Activated T-helper 2 cell treated with anti-CD3 and anti-CD28 coated beads, Interferon-gamma antibody, Interleukin-2, Interleukin-4, amounts not matched to agents 10 μg/mL and 5 μg/mL and 100 μg/mL, durations not matched to agents 14 hours and 24 hours and 36 hours (primary cell): ENCODE data around the gene CDH16. TPM values are rescaled to one million over a fixed set of nuclear protein-coding genes. Genes with fewer than 3 reads are reported as not detected.
A peak's percentile ranks its signal among the peaks of the same experiment; 100 is the strongest.

Experiments used
- DNase-seq: peaks from one replicate; pipeline ENCODE4 v3.0.0; 2021; ENCODE audit warnings: low spot score
- H3K27ac Mint-ChIP-seq: one replicate; pipeline ENCODE4 v1.8.0; 2021; ENCODE audit warnings: mixed read lengths
- H3K27me3 Mint-ChIP-seq: one replicate; pipeline ENCODE4 v1.8.0; 2021; ENCODE audit warnings: low read depth, mixed read lengths
- H3K36me3 Mint-ChIP-seq: one replicate; pipeline ENCODE4 v1.8.0; 2021; ENCODE audit warnings: low read depth, mixed read lengths
- H3K4me1 Mint-ChIP-seq: one replicate; pipeline ENCODE4 v1.8.0; 2021; ENCODE audit warnings: low read depth, mixed read lengths
- H3K4me3 Mint-ChIP-seq: one replicate; pipeline ENCODE4 v1.8.0; 2021; ENCODE audit warnings: low read depth, mild to moderate bottlenecking, moderate library complexity, mixed read lengths
- H3K9me3 Mint-ChIP-seq: one replicate; pipeline ENCODE4 v1.8.0; 2021; ENCODE audit warnings: mixed read lengths
- intact Hi-C: fragments of 100-400 bp; cut with micrococcal nuclease; formaldehyde crosslinking; loops from one replicate; pipeline ENCODE4 v1.15.1; 2023
- total RNA-seq: library from RNA; stranded (reverse); gene quantifications from 2 replicates; pipeline ENCODE4 v1.2.3, GENCODE V29; 2022

Gene CDH16
- total RNA-seq, 1 donor from 2014 or later = not detected

DNA sequence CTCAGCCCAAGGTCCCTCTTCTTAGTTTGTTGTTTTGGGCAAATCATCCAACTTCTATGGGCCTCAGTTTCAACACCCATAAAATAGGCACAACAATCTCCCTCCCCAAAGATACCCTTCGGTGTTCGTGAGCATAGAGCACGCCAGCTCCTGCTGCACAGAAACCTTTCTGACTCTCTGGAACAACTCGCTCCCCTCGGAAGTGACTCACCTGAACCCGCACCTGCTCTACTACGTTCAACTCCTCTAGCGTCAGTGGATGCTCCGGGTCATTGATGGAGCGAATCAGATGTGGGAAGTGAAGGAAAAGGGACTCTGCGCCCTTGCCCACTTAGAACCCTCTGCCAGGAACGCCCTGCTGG, 15.1 kb upstream of the CDH16 start:
- Mint-ChIP-seq H3K27ac (peak overlapping the region; percentile 94), H3K27me3 (no peaks in the 10 kb centered on the region), H3K4me3 (peak overlapping the region; percentile 94), H3K36me3 (peaks cover 47% of the 10 kb centered on the region), H3K4me1 (peaks cover 48% of the 10 kb centered on the region), H3K9me3 (no peaks in the 10 kb centered on the region)
- DNase-seq = no peak
- intact Hi-C loops = no loop called here

DNA sequence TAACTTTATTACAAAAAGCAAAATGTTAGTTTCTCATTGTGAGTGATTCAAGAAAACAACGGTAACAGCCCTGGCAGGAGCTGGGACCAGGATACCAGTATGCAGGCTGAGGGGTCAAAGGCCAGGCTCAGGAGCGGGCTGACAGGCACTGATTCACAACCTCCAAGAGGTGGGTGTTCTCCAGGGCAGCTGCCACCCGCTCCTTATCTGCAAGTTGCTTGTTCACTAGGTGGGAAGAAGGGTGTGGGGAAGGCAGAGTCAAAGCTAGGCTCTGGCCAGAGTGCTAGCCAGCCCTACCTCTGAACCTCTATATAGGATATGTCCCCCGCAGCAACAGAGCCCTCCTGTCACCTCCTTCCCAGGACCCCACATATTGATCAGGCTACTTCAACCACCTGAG, 13.4 kb upstream of the CDH16 start:
- Mint-ChIP-seq H3K36me3 (peaks cover 36% of the 10 kb centered on the region), H3K4me3 (peak overlapping the region; percentile 94), H3K27ac (peak overlapping the region; percentile 29), H3K27me3 (no peaks in the 10 kb centered on the region), H3K9me3 (no peaks in the 10 kb centered on the region), H3K4me1 (peaks cover 51% of the 10 kb centered on the region)
- no peak for DNase-seq
- intact Hi-C loops = no loop called here

DNA sequence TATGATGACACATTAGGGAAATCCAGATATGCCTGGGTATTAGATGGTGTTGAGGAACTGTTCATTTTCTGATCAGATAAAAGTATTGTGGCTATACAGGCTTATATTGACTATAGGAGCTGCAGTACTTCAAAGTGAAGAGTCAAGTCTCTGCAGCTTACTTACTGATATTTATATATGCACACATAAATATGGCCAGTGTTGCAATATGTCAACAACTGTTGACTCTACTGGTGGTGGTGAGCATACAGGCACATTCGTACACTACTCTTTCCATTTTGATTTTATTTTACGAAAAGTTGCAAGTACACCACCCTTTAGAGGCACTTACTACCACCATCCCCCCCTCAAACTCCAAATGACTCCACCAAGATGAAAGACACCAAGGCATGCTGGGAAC, 13.0 kb upstream of the CDH16 start:
- no peaks in the 10 kb centered on the region for H3K9me3 Mint-ChIP-seq
- peaks cover 34% of the 10 kb centered on the region for H3K36me3 Mint-ChIP-seq
- no peak for DNase-seq
- intact Hi-C loops = no loop called here
- peak overlapping the region; percentile 67 for H3K4me3 Mint-ChIP-seq
- no peaks in the 10 kb centered on the region for H3K27me3 Mint-ChIP-seq
- peak overlapping the region; percentile 29 for H3K27ac Mint-ChIP-seq
- peaks cover 48% of the 10 kb centered on the region for H3K4me1 Mint-ChIP-seq

DNA sequence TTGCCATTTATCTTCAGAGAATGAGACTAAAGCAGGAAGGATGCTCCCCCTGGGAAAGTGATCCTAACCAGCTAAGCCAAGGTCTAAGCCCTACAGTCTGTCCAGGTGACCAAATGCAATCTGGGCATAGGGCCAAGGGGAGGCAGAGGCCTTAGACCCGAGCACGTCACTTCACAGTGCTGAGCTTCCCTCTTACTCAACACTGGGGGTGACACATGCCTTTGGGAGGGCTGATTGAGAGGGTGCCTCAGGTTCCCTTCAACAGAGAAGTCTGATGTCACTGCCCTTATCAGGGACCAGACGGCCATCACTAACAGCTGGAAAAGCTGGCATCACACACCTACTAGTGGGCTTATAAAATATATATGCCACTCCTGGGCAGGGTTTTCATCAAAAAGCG, 11.5 kb upstream of the CDH16 start:
- intact Hi-C loops = no loop called here
- Mint-ChIP-seq H3K27me3 (peaks cover 14% of the 10 kb centered on the region), H3K4me3 (no peak overlapping the region), H3K27ac (no peak overlapping the region), H3K36me3 (peaks cover 28% of the 10 kb centered on the region), H3K4me1 (peaks cover 40% of the 10 kb centered on the region), H3K9me3 (no peaks in the 10 kb centered on the region)
- DNase-seq = no peak

DNA sequence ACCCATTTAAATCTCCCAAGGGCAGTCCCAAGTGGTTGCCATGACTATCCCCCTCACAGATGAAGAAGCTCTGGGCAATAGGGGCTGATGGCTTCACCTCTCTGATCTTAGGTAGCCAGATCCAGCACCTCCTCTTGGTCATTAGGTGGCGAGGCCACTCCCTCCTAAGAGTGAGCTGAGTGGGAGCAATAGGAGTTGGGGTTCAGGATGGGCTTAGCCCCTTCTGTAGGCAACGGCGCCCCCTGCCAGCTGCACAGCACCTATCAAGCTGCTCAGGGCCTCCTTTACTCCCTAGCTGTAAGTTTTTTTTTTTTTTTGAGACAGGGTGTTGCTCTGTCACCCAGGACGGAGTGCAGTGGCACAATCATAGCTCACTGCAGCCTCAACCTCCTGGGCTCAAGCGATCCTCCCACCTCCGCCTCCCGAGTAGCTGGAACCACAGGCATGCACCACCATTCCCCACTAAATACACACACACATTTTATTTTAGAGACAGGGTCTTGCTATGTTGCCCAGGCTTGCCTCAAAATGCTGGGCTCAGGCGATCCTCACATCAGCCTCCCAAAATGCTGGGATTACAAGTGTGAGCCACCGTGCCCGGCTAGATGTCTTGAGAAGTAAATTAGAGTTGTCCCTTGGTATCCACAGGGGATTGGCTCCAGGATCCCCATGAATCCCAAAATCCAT, 10.2 kb upstream of the CDH16 start:
- no peak overlapping the region for H3K4me3 Mint-ChIP-seq
- peaks cover 24% of the 10 kb centered on the region for H3K36me3 Mint-ChIP-seq
- H3K4me1 Mint-ChIP-seq = peaks cover 40% of the 10 kb centered on the region
- H3K9me3 Mint-ChIP-seq = no peaks in the 10 kb centered on the region
- DNase-seq = no peak
- H3K27ac Mint-ChIP-seq = no peak overlapping the region
- intact Hi-C loops = loop anchor here (1.0 to 5.0 kb wide), 3 partner anchors 34 to 97 kb away; partner anchors contain the start of genes NAE1 and PDP2
- peaks cover 17% of the 10 kb centered on the region for H3K27me3 Mint-ChIP-seq

DNA sequence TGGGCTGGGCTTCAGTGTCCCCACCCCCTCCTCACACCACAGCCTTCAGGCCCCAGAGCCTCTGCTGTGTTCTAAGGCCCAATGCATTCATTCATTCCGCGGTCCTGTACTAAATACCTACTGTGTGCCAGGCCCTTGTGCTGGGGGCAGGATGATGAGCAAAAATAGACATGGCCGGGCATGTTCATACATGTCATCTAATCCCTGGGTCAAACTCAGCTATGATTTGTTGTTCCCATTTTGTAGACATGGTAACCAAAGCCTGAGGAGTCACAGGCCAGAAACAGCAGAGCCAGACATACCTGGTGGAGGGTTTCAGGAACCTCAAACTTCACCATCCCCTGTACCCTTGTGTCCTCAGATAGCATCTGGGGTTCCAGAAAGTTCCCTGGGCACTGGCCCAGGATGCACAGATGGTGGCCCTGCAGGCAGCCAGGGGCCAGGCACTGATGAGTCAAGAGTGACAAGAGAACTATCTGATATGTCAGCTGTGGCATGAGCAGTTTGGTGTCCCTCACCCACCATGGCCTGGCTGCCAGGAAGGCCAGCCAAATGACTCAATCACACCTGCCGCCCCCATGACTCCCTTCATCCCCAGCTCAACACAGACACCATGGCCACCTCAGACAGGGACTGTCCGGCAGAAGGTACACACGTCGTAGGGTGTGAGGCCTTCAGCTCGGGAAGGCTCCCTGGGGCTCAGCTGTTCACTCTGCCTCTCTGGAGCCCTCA, 9.4 kb upstream of the CDH16 start:
- Mint-ChIP-seq H3K4me1 (peaks cover 35% of the 10 kb centered on the region), H3K36me3 (peaks cover 17% of the 10 kb centered on the region), H3K27me3 (peaks cover 25% of the 10 kb centered on the region), H3K9me3 (no peaks in the 10 kb centered on the region), H3K4me3 (no peak overlapping the region), H3K27ac (no peak overlapping the region)
- DNase-seq = no peak
- intact Hi-C loops = loop anchor here (1.0 to 5.0 kb wide), 3 partner anchors 33 to 96 kb away; partner anchors contain the start of genes NAE1 and PDP2

DNA sequence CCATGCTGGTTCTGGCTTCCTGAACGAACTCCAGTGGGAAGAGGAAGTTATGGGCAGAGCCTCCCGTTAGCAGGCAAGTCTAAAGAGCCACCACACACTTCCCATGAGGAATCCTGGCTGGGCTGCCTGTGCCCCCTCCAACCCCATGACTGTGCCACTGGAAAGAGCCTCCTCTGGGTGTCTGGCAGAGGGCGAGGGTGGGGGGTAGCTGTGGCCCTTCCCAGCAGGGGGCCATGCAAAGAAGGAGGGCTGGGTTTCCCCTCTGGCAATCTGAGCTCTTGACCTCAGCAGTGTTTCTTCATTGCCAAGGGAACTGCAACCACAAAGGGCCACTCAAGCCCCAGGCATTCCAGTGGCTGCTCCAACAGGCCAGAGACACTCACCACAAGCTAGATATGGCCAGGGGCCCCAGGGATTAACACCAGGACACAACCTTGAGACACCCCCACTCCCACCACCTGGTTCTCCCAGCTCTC, 8.3 kb upstream of the CDH16 start:
- H3K36me3 Mint-ChIP-seq = peaks cover 7% of the 10 kb centered on the region
- peaks cover 27% of the 10 kb centered on the region for H3K27me3 Mint-ChIP-seq
- no peak overlapping the region for H3K4me3 Mint-ChIP-seq
- peaks cover 25% of the 10 kb centered on the region for H3K4me1 Mint-ChIP-seq
- no peaks in the 10 kb centered on the region for H3K9me3 Mint-ChIP-seq
- intact Hi-C loops = loop anchor here (5.0 kb wide), 2 partner anchors 45 to 95 kb away; partner anchors contain the start of genes NAE1 and PDP2
- H3K27ac Mint-ChIP-seq = no peak overlapping the region
- no peak for DNase-seq

DNA sequence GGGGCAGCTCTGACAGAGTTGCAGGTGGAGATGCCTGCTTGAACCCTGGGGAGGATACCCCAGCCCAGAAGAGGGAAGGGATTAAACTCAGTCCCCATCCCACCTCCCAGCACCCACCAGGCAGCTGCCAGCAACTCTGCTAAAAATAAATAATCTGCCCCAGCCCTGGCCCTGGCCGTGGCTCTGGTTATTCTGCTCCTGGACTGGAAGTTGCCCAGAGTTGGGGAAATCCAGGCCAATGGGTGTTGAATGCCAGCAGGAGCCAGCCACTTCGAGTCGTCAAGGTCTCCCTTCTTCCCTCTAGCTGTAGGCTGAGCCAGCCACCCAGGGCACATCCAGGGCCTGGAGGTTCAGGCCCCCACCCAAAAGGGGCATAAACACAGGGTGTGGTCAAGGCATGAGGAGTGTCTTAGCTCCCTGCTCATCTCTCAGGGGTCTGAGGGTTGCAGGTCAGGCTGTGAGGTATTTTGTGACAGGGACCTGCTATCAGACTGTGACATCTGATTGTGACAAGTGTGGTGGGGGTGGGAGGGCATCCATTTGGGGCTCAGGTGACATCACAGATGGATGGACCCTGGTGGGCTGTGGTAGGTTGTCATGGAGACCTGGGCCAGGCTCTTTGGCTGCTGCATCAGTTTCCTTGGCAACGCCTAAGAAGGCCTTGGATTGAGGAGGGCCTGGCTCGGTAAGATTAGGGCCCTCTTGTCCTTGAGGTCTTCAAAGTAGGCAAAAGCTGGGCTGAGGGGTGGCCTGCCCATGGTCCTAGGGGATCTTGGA, 7.7 kb upstream of the CDH16 start:
- peak overlapping the region; percentile 13 for H3K4me3 Mint-ChIP-seq
- H3K27ac Mint-ChIP-seq = no peak overlapping the region
- peaks cover under 1% of the 10 kb centered on the region for H3K36me3 Mint-ChIP-seq
- peaks cover 20% of the 10 kb centered on the region for H3K4me1 Mint-ChIP-seq
- DNase-seq = no peak
- intact Hi-C loops = loop anchor here (5.0 kb wide), 2 partner anchors 44 to 94 kb away; partner anchors contain the start of genes NAE1 and PDP2
- H3K27me3 Mint-ChIP-seq = peaks cover 28% of the 10 kb centered on the region
- H3K9me3 Mint-ChIP-seq = no peaks in the 10 kb centered on the region

DNA sequence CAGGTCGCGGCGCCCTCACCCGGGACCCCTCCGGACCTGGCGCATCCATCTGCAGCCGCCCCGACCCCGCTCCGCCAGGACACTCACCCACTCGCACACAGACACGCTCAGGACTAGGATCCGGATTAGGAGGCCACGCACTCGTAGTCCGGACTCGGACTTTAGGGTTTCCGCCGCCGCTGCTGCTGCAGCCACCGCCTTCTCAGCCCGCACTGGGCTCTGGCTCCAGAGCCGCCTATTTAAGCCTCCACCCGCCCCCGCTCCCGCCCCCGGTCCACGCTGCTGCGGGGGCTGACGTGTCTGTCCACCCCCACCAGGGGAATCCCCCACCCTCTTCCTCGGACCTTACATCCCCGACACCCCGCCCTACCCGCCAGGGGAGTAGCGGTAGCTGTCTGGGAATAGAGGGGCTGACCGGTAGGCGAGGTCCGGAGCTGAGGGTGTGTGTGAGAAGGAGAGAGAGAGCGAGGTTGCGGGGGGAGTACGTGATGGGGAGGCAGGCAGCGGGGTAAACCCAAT, 6.7 kb upstream of the CDH16 start, which contains the start of gene RRAD:
TSS of gene RRAD (minus strand) at position 214 of the 519 bp plus-strand sequence. CDS start 356 bp downstream, outside the sequence.
- Mint-ChIP-seq H3K27ac (no peak within 1 kb of the TSS), H3K4me3 (peak within 1 kb of the TSS; percentile 69), H3K4me1 (peaks cover 20% of the 10 kb centered on the region), H3K9me3 (no peaks in the 10 kb centered on the region), H3K27me3 (peaks cover 30% of the 10 kb centered on the region), H3K36me3 (no peaks in the 10 kb centered on the region)
- DNase-seq = no peak
- intact Hi-C loops = loop anchor here (5.0 kb wide), 2 partner anchors 43 to 93 kb away; partner anchors contain the start of genes NAE1 and PDP2

DNA sequence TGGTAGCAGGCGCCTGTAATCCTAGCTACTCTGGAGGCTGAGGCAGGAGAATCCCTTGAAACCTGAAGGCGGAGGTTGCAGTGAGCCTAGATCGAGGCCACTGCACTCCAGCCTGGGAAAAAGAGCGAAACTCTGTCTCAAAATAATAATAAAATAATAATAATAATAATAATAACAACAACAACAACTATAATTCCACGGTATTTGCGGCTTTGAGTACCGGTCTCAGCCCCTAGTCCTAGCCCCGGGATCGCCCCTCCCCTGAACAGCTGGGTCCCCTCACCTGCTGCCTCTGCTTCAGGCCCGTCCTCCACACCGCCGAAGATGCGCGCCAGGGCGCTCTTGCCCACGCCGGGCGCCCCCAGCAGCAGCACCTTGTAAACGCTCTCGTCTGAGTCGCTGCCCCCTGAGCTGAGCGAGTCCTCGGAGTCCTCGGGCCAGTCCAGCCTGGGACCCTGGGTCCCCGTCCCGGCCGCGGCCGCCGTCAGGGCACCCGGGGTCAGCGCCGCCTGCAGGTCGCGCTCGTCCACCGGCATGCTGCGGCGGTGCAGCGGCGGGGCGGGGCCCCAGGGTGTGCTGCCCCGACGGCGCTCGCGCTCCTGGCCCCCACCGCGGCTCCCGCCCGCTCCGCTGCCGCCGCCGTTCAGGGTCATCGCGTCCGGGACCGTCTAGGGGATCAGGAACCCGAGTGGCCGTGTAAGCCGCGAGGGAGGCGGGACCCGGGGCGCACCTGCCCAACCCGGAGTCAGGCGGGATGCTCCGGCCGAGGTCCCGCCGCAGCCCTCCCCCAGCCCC, 6.0 kb upstream of the CDH16 start:
- Mint-ChIP-seq H3K4me3 (peak overlapping the region; percentile 13), H3K9me3 (no peaks in the 10 kb centered on the region), H3K36me3 (no peaks in the 10 kb centered on the region), H3K27me3 (peaks cover 36% of the 10 kb centered on the region), H3K4me1 (peaks cover 20% of the 10 kb centered on the region), H3K27ac (no peak overlapping the region)
- intact Hi-C loops = loop anchor here (5.0 kb wide), 2 partner anchors 42 to 92 kb away; partner anchors contain the start of genes NAE1 and PDP2
- peak; percentile 29 for DNase-seq

DNA sequence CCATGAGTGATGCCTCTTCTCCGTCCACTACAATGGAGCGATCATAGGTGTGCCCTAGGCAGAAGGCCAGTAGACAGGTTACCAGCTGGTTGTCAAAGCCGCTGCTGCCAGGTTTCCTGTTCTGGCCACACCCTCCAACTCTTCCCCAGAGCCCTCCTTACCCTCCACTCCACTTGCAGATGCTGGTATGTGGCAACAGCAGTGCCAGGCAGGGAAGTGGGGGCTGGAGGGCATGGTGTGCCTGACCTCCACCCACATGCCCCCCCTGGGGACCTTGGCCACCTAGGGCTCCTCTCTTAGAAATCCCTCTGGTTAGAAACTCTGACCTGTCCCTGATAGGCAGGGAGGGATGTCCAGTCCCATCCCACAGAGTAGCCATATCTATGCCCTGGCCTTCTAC, 5.2 kb upstream of the CDH16 start:
- DNase-seq = no peak
- Mint-ChIP-seq H3K27me3 (peaks cover 40% of the 10 kb centered on the region), H3K9me3 (no peaks in the 10 kb centered on the region), H3K4me3 (peak overlapping the region; percentile 5), H3K27ac (no peak overlapping the region), H3K4me1 (peaks cover 20% of the 10 kb centered on the region), H3K36me3 (no peaks in the 10 kb centered on the region)
- intact Hi-C loops = no loop called here
